GM21717 (cell line): Measurements from ENCODE around the gene PPP1R15B.

ENCODE experiments used
- ATAC-seq: cut with Tn5 transposase; IDR thresholded peaks from one replicate; pipeline ENCODE4 v1.9.1; 2021; ENCODE audit warnings: mild to moderate bottlenecking, moderate library complexity; ENCODE audit not compliant: unreplicated experiment

The PPP1R15B gene

GRCh38 chr1:204404629-204405028 is 7.0 kb downstream of the PPP1R15B start:
- no peak for ATAC-seq

- ATAC-seq: no peak
These were observed 9.2 kb downstream of the PPP1R15B start for GRCh38 chr1:204402391-204402790.

GRCh38 chr1:204401730-204402129 is 9.9 kb downstream of the PPP1R15B start:
- ATAC-seq: no peak

GRCh38 chr1:204400882-204401510 is 10.6 kb downstream of the PPP1R15B start:
- ATAC-seq: no peak

- peak; percentile 53 for ATAC-seq
These were observed 13.2 kb downstream of the PPP1R15B start for GRCh38 chr1:204398197-204399125.

- ATAC-seq: no peak
These were observed 15.5 kb downstream of the PPP1R15B start for GRCh38 chr1:204396015-204396583.

GRCh38 chr1:204391629-204392028 is 20.0 kb downstream of the PPP1R15B start:
- ATAC-seq: no peak

- no peak for ATAC-seq
These were observed 20.7 kb downstream of the PPP1R15B start for GRCh38 chr1:204390751-204391466.

GRCh38 chr1:204385727-204386126 is 25.9 kb downstream of the PPP1R15B start:
- no peak for ATAC-seq

GRCh38 chr1:204384636-204385352 is 26.8 kb downstream of the PPP1R15B start:
- no peak for ATAC-seq

- ATAC-seq: no peak
These were observed 28.3 kb downstream of the PPP1R15B start for GRCh38 chr1:204383163-204383904.

GRCh38 chr1:204382714-204383083 is 28.9 kb downstream of the PPP1R15B start:
- ATAC-seq: no peak

- ATAC-seq: no peak
These were observed 31.3 kb downstream of the PPP1R15B start for GRCh38 chr1:204380293-204380831.

GRCh38 chr1:204377800-204378668 is 33.6 kb downstream of the PPP1R15B start:
- ATAC-seq: no peak

GRCh38 chr1:204376919-204377799 is 34.5 kb downstream of the PPP1R15B start:
- no peak for ATAC-seq

- no peak for ATAC-seq
These were observed 35.2 kb downstream of the PPP1R15B start for GRCh38 chr1:204376465-204376864.

GRCh38 chr1:204373911-204374310 is 37.7 kb downstream of the PPP1R15B start:
- ATAC-seq: no peak

GRCh38 chr1:204370176-204370575 is 41.4 kb downstream of the PPP1R15B start:
- no peak for ATAC-seq
